ENCODE results near the gene CFAP45. TPM values are rescaled to one million over a fixed set of nuclear protein-coding genes. Genes with fewer than 3 reads are reported as not detected.

CFAP45 gene
- total and polyA plus RNA-seq, 2 donors (not counting 1 experiment from before 2014, with no cell fraction given), result 1.3 to 2.4 TPM

GRCh38 chr1:159944623-159945455 is 44.9 kb upstream of the CFAP45 start:
- Histone ChIP-seq H3K4me3 (ENCODE audit: control extremely low read depth in 1 of 5, extremely low read depth in 1 of 5, insufficient read depth in 1 of 5, low read depth in 2 of 5, low read length in 4 of 5) (peak overlapping the region in 4 of 5 experiments; percentile 8 to 46 (median 42)), H3K9me3 (ENCODE audit: control extremely low read depth in 1 of 3, control insufficient read depth in 2 of 3, insufficient read depth in 1 of 3, low read length in 2 of 3) (no peaks in the 10 kb centered on the region), H4K20me1 (ENCODE audit: control insufficient read depth, insufficient read depth, low read length, poor library complexity, severe bottlenecking) (no peaks in the 10 kb centered on the region), H3K79me2 (ENCODE audit: control insufficient read depth, insufficient read depth, low read length) (no peaks in the 10 kb centered on the region), H3K27ac (ENCODE audit: low read length in 2 of 2) (no peak overlapping the region), H2AFZ (ENCODE audit: insufficient read depth, low read depth, low read length, poor library complexity, severe bottlenecking) (peak overlapping the region; percentile 55), H3K4me2 (replicated peaks; ENCODE audit: low read depth, low read length, poor library complexity, severe bottlenecking) (peak overlapping the region; percentile 91), H3K4me1 (ENCODE audit: control insufficient read depth in 2 of 2, insufficient read depth in 2 of 2, low read length in 2 of 2) (peaks cover 21 to 22% of the 10 kb centered on the region in 2 donors), H3K27me3 (replicated peaks in 1 of 4; ENCODE audit: control extremely low read depth in 1 of 4, control insufficient read depth in 3 of 4, insufficient read depth in 4 of 4, low read length in 3 of 4) (peaks cover 0 to 34% (median 18%) of the 10 kb centered on the region in 4 experiments), H3K9ac (ENCODE audit: low read length) (peak overlapping the region; percentile 52), H3K36me3 (replicated peaks in 1 of 2; ENCODE audit: control extremely low read depth in 1 of 2, control insufficient read depth in 1 of 2, extremely low read depth in 1 of 2, insufficient read depth in 2 of 2, low read length in 1 of 2) (no peaks in the 10 kb centered on the region)
- intact Hi-C loops (cut with micrococcal nuclease), result loop anchor here (1.0 kb wide), 3 partner anchors 9 to 165 kb away; partner anchors contain the start of gene DUSP23
- H3K27me3 Mint-ChIP-seq, result peaks cover 36% of the 10 kb centered on the region
- 52% methylated on average over 11 of the region's 11 CpGs for WGBS (ENCODE audit: insufficient coverage)
- ChIA-PET CTCF (interaction anchor here (0.8 to 4.5 kb wide), 9 partner anchors 11 to 145 kb away, joined by 3 to 34 read pairs (median 4); partner anchors contain the start of gene FCRL6), POLR2A (interaction anchor here (0.9 kb wide), 1 partner anchor 20 kb away, joined by 3 read pairs; the partner anchor contains the start of gene TAGLN2)
- peaks cover 20% of the 10 kb centered on the region for H3K4me1 Mint-ChIP-seq
- no peak for TF ChIP-seq EZH2 (IDR thresholded peaks at IDR 0.05; ENCODE audit: borderline replicate concordance, insufficient read depth, low read depth, low read length, poor library complexity, severe bottlenecking)
- TF ChIP-seq CTCF (IDR thresholded peaks at IDR 0.05), result no peak
- H3K4me3 Mint-ChIP-seq, result peak overlapping the region; percentile 60
- no peaks in the 10 kb centered on the region for H3K9me3 Mint-ChIP-seq (ENCODE audit: insufficient read depth)
- H3K27ac Mint-ChIP-seq, result no peak overlapping the region
- DNase-seq (no peak), ATAC-seq (ENCODE audit: low read depth) (no peak)
